ENCODE measurements around the gene RPL18.

The RPL18 gene

DNA sequence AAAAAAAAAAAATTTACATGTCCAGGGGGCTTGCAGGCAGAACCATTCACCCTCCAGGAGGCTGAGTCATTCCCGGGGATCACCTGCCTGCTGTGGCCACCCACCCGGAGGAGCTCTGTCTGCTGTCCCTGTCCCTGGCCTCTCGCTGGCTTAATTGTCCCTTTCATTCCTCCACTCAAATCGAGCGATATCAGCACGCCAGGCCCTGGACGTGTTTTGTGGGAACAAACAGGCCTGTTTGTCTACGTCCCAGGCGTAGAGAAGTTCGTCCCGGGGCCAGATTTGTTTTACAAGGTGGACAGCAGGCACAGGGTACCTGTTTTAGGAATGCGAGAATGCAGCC lies 45.8 kb downstream of the RPL18 start:
- no peak for DNase-seq

DNA sequence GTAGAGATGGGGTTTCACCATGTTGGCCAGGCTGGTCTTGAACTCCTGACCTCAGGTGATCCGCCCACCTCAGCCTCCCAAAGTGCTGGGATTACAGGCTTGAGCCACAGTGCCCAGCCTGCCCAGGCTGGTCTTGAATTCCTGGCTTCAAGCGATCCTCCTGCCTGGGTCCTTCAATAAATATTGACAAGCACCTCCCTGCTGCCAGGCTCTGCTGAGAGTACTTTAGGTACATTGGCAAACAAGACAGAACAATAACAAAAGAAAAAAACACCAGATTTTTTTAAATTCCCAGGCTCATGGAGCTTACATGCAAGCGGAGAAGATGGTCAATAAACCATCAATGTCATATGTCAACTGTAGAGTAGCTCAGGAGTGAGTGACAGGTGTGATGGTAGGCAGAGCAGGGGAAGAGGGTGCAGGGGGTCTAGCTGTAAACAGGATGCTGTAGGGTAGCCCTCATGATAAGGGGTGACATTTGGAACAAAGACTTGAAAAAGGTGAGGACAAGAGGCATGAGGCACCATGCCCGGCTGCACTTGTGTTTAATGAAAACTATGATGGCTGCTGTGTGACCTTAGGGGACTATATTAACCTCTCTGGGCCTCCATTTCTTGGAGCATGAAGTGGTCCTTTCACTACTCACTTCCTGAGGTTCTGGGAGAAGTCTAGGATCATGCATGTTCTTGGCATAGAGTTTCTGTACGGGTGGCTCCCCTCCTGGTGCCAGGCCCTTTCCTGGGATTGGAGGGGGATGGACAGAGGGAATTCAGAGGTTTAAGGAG lies 47.4 kb downstream of the RPL18 start:
- no peak for DNase-seq

DNA sequence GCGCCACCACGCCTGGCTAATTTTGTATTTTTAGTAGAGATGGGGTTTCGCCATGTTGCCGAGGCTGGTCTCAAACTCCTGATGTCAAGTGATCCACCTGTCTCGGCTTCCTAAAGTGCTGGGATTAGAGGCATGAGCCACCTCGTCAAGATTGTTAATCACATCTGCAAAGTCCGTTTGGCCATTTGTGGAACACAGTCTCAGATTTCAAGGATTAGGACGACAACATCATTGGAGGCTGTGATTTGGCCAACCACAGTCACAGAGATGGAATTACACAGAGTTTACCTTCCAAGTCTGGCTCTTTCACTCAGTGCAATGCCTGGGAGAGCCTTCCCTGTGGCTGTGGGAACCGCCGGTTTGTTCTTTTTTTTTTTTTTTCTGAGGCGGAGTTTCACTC lies 49.2 kb downstream of the RPL18 start:
- no peak for DNase-seq

DNA sequence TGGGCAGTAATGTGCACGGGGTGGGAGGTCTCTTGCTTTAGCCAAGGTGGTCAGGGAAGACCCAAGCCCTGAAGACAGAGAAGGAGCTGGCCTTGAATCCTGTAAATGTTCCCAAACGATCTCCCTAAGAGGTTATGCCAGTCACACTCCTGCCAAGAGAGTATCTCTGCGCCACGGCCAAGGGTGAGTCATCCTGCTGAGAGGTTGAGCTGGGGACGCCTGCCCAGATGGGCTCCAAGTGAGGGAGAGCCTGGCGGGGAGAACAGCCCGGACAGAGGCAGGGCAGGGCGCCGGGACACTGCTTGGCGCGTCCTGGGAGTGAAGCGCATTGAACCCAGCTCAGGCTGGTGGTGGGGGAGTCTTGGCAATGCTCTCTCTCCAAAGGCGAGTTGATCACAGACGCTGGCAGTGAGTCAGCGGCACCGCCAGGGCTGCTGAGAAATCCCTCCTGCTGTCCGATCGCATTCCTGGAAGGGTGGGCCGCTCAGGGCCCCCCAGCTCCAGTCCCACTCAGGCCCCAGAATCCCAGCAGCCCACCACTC lies 50.6 kb downstream of the RPL18 start:
- DNase-seq, result no peak
